K562 (cell line): ENCODE measurements around the gene CLTC. TPM values are rescaled to one million over a fixed set of nuclear protein-coding genes. Genes with fewer than 3 reads are reported as not detected.
A peak's percentile ranks its signal among the peaks of the same experiment; 100 is the strongest.

Experiments used
- BHLHE40 ChIP-seq: IDR thresholded peaks from 2 replicates; pipeline ENCODE4 v1.6.1; 2011; ENCODE audit warnings: low read length, improper control_type of control experiment
- ETV6 ChIP-seq, 3 experiments: fragments of 150-350 bp in 1 of 3; sonication (generic) in 1 of 3; formaldehyde crosslinking in 1 of 3; IDR thresholded peaks; 2 replicates each; pipeline versions ENCODE4 v1.6.1 to v1.8.0; 2014 to 2022; ENCODE audit warnings: borderline replicate concordance in 2 of 3, low read depth in 2 of 3, antibody characterized with exemption in 1 of 3, low read length in 1 of 3, mild to moderate bottlenecking in 1 of 3, missing genetic modification reagents in 1 of 3
- HDGF ChIP-seq: fragments of 450-650 bp; IDR thresholded peaks from 2 replicates; pipeline ENCODE4 v1.6.1; 2016
- JUND ChIP-seq, 2 experiments: IDR thresholded peaks; 2 replicates in 1 of 2; 3 replicates in 1 of 2; pipeline ENCODE4 v1.6.1; 2011; ENCODE audit warnings: borderline replicate concordance in 2 of 2, low read depth in 2 of 2, low read length in 2 of 2, improper control_type of control experiment in 1 of 2, missing biosample characterization in 1 of 2, missing genetic modification characterization in 1 of 2, missing genetic modification reagents in 1 of 2
- KDM4B ChIP-seq, 2 experiments: fragments of 450-650 bp in 1 of 2; sonication (generic) in 1 of 2; IDR thresholded peaks; 2 replicates each; pipeline ENCODE4 v1.6.1; 2016 to 2017; ENCODE audit warnings: borderline replicate concordance in 2 of 2, antibody characterized with exemption in 1 of 2, low read depth in 1 of 2, mild to moderate bottlenecking in 1 of 2
- MTA2 ChIP-seq: fragments of 450-650 bp; IDR thresholded peaks from 2 replicates; pipeline ENCODE4 v1.6.1; 2016; ENCODE audit warnings: low read depth
- NRF1 ChIP-seq, 2 experiments: fragments of 450-650 bp; IDR thresholded peaks in 1 of 2; conservative IDR thresholded peaks in 1 of 2; 2 replicates each; pipeline ENCODE4 v1.6.1; 2014; ENCODE audit warnings: mild to moderate bottlenecking in 2 of 2
- POLR2G ChIP-seq: fragments of 200-400 bp; formaldehyde crosslinking; IDR thresholded peaks from 2 replicates; pipeline ENCODE4 v1.6.1; 2017; ENCODE audit warnings: low read depth, mild to moderate bottlenecking, antibody characterized with exemption, low read length, moderate library complexity
- RUNX1 ChIP-seq: sonication (generic); IDR thresholded peaks from 2 replicates; pipeline ENCODE4 v1.6.1; 2016; ENCODE audit warnings: antibody characterized with exemption, low read depth
- TBL1XR1 ChIP-seq, 2 experiments: IDR thresholded peaks; 2 replicates each; pipeline ENCODE4 v1.6.1; 2012; ENCODE audit warnings: improper control_type of control experiment in 2 of 2, low read length in 2 of 2, mild to moderate bottlenecking in 1 of 2
- TOE1 ChIP-seq, 2 experiments: fragments of 450-650 bp in 1 of 2; sonication (generic) in 1 of 2; formaldehyde crosslinking in 1 of 2; IDR thresholded peaks; 2 replicates each; pipeline versions ENCODE4 v1.7.1 to v1.8.0; 2016 to 2022; ENCODE audit warnings: borderline replicate concordance in 2 of 2, mild to moderate bottlenecking in 2 of 2, antibody characterized with exemption in 1 of 2, inconsistent platforms in 1 of 2, low read depth in 1 of 2, missing genetic modification reagents in 1 of 2, moderate library complexity in 1 of 2
- ZC3H11A ChIP-seq: IDR thresholded peaks from 2 replicates; pipeline ENCODE4 v1.6.1; 2012; ENCODE audit warnings: low read depth, low read length, improper control_type of control experiment
- ZFP36 ChIP-seq: fragments of 150-350 bp; IDR thresholded peaks from 2 replicates; pipeline ENCODE4 v1.6.1; 2018; ENCODE audit warnings: low read length, low read depth; ENCODE audit not compliant: partially characterized antibody
- ZHX1 ChIP-seq: fragments of 150-350 bp; conservative IDR thresholded peaks from 2 replicates; pipeline ENCODE4 v1.6.1; 2014; ENCODE audit warnings: low read length
- ZNF121 ChIP-seq: sonication (generic); formaldehyde crosslinking; conservative IDR thresholded peaks from 2 replicates; pipeline ENCODE4 v1.8.0; 2022; ENCODE audit warnings: missing genetic modification reagents
- polyA plus RNA-seq, 8 experiments: library from polyadenylated mRNA; depleted of rRNA in 4 of 8; stranded (reverse) in 5 of 8; unstranded in 3 of 8; fragments of >200 nt; fragmentation: Nextera tagmentation in 2 of 8; fragmentation: Illumina TruSeq in 1 of 8; extraction: Ambion mirVana in 2 of 8; extraction: Trizol in 1 of 8; gene quantifications; 2 replicates each; pipeline versions ENCODE4 v1.2.1 to v1.2.3, GENCODE V29; 2011 to 2014; ENCODE audit warnings: inconsistent platforms in 1 of 8, missing spikeins in 1 of 8
- total RNA-seq, 7 experiments: library from RNA; depleted of rRNA in 6 of 7; stranded (reverse); fragments of >200 nt in 6 of 7; fragmentation: Illumina TruSeq in 2 of 7; extraction: Trizol in 2 of 7; gene quantifications; 2 replicates each; pipeline versions ENCODE4 v1.2.1 to v1.2.3, GENCODE V29; 2011 to 2021; ENCODE audit warnings: low replicate concordance in 1 of 7
- TF ChIP-seq, protein P1 (sequence below), 2 experiments: fragments of 450-650 bp; IDR thresholded peaks; 2 replicates each; pipeline ENCODE4 v1.6.1; 2018; ENCODE audit warnings: mild to moderate bottlenecking in 2 of 2, low read depth in 1 of 2; ENCODE audit not compliant: partially characterized antibody in 2 of 2

CLTC gene
- total and polyA plus RNA-seq, 9 of the 15 experiments (the other 6 are each of a cell fraction or from before 2014, with no cell fraction given) = 115 to 267 (median 174) TPM

- TF ChIP-seq, protein P1, sequence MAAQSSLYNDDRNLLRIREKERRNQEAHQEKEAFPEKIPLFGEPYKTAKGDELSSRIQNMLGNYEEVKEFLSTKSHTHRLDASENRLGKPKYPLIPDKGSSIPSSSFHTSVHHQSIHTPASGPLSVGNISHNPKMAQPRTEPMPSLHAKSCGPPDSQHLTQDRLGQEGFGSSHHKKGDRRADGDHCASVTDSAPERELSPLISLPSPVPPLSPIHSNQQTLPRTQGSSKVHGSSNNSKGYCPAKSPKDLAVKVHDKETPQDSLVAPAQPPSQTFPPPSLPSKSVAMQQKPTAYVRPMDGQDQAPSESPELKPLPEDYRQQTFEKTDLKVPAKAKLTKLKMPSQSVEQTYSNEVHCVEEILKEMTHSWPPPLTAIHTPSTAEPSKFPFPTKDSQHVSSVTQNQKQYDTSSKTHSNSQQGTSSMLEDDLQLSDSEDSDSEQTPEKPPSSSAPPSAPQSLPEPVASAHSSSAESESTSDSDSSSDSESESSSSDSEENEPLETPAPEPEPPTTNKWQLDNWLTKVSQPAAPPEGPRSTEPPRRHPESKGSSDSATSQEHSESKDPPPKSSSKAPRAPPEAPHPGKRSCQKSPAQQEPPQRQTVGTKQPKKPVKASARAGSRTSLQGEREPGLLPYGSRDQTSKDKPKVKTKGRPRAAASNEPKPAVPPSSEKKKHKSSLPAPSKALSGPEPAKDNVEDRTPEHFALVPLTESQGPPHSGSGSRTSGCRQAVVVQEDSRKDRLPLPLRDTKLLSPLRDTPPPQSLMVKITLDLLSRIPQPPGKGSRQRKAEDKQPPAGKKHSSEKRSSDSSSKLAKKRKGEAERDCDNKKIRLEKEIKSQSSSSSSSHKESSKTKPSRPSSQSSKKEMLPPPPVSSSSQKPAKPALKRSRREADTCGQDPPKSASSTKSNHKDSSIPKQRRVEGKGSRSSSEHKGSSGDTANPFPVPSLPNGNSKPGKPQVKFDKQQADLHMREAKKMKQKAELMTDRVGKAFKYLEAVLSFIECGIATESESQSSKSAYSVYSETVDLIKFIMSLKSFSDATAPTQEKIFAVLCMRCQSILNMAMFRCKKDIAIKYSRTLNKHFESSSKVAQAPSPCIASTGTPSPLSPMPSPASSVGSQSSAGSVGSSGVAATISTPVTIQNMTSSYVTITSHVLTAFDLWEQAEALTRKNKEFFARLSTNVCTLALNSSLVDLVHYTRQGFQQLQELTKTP (IDR thresholded peaks at IDR 0.05; ENCODE audit: low read depth in 1 of 2, partially characterized antibody in 2 of 2) = peak; percentile 17 to 71
- no peak for TF ChIP-seq ZC3H11A
- TF ChIP-seq ZFP36 = no peak
- 0 out of 4 replicates have a peak, but pooled peaks of 1 of the 2 experiments have one; percentile 23 for TF ChIP-seq ETV6 (IDR thresholded peaks at IDR 0.05; ENCODE audit: borderline replicate concordance in 1 of 2, low read depth in 2 of 2, low read length in 1 of 2)
- TF ChIP-seq ETV6 (CRISPR knock-in tag; IDR thresholded peaks at IDR 0.05; ENCODE audit: borderline replicate concordance) = no peak
- 0 out of 4 replicates have a peak, but pooled peaks of 1 of the 2 experiments have one; percentile 36 for TF ChIP-seq TBL1XR1 (IDR thresholded peaks at IDR 0.05; ENCODE audit: low read length in 2 of 2)
- TF ChIP-seq NRF1 (conservative IDR thresholded peaks at IDR 0.05 in 1 of 2, IDR thresholded peaks at IDR 0.05 in 1 of 2) = peak; percentile 52 to 63
- peak; percentile 83 for TF ChIP-seq JUND (IDR thresholded peaks at IDR 0.05; ENCODE audit: borderline replicate concordance, low read depth, low read length)
- TF ChIP-seq JUND (tag; IDR thresholded peaks at IDR 0.05; ENCODE audit: borderline replicate concordance, low read depth, low read length) = peak; percentile 63; the same call in 2 of the 3 replicates
- peak; percentile 81 for TF ChIP-seq POLR2G
- TF ChIP-seq MTA2 = peak; percentile 59
- TF ChIP-seq HDGF = no peak
- peak; percentile 96 for TF ChIP-seq BHLHE40
- TF ChIP-seq TOE1 (IDR thresholded peaks at IDR 0.05; ENCODE audit: borderline replicate concordance) = 0 out of 2 replicates have a peak, but pooled peaks have one; percentile 61
- TF ChIP-seq TOE1 (CRISPR knock-in tag; IDR thresholded peaks at IDR 0.05; ENCODE audit: borderline replicate concordance, low read depth) = no peak
- TF ChIP-seq KDM4B (IDR thresholded peaks at IDR 0.05; ENCODE audit: borderline replicate concordance in 2 of 2, low read depth in 1 of 2) = peak in 1 of 2 experiments; percentile 71; a peak in 2 of 4 replicates
- no peak for TF ChIP-seq RUNX1
- TF ChIP-seq ZHX1 = peak; percentile 64; the same call in 1 of the 2 replicates
- TF ChIP-seq ZNF121 (CRISPR knock-in tag) = no peak
Observed at GRCh38 chr17:59707149-59707970, 87.7 kb downstream of the CLTC start, which contains the start of the genes PTRH2 and VMP1 (continued).
